Calu3 (cell line): ENCODE results near the gene SIRPB1. TPM values are rescaled to one million over a fixed set of nuclear protein-coding genes. Genes with fewer than 3 reads are reported as not detected.

Experiments
- BruUV-seq: library from RNA; stranded (reverse); fragments of 400-500 nt; replicated peaks from 2 replicates; lab custom pipeline; 2021; lab: Mats Ljungman, UMichigan
- CTCF ChIA-PET: fragments of 300-600 bp; sonication (Branson Sonifier 250); formaldehyde crosslinking; loops from one replicate; lab custom pipeline; 2022; ENCODE audit warnings: antibody characterized with exemption; lab: Charles Lee
- DNase-seq: peaks from one replicate; pipeline ENCODE4 v3.0.0; 2022
- H3K27ac Mint-ChIP-seq: one replicate; pipeline ENCODE4 v1.8.0; 2022; ENCODE audit warnings: mixed read lengths; ENCODE audit not compliant: unreplicated experiment
- H3K27me3 Mint-ChIP-seq: one replicate; pipeline ENCODE4 v1.8.0; 2022; ENCODE audit warnings: mixed read lengths; ENCODE audit not compliant: unreplicated experiment
- H3K36me3 Mint-ChIP-seq: one replicate; pipeline ENCODE4 v1.8.0; 2022; ENCODE audit warnings: mild to moderate bottlenecking, moderate library complexity, mixed read lengths; ENCODE audit not compliant: insufficient read depth, unreplicated experiment
- H3K4me1 Mint-ChIP-seq: one replicate; pipeline ENCODE4 v1.8.0; 2022; ENCODE audit warnings: mild to moderate bottlenecking, low read depth, mixed read lengths; ENCODE audit not compliant: unreplicated experiment
- H3K4me3 Mint-ChIP-seq: one replicate; pipeline ENCODE4 v1.8.0; 2022; ENCODE audit warnings: mild to moderate bottlenecking, low read depth, moderate library complexity, mixed read lengths; ENCODE audit not compliant: unreplicated experiment
- H3K9me3 Mint-ChIP-seq: one replicate; pipeline ENCODE4 v1.8.0; 2022; ENCODE audit warnings: low read depth, mixed read lengths; ENCODE audit not compliant: unreplicated experiment
- intact Hi-C: fragments of 100-400 bp; cut with micrococcal nuclease; formaldehyde crosslinking; loops from one replicate; pipeline ENCODE4 v1.10.0; 2022; ENCODE audit not compliant: unreplicated experiment
- total RNA-seq: library from RNA; stranded (reverse); gene quantifications from 2 replicates; pipeline ENCODE4 v1.2.3, GENCODE V29; 2022
- TF ChIP-seq, protein P1 (sequence below): fragments of 200-600 bp; IDR thresholded peaks from one replicate; pipeline ENCODE4 v1.8.0; 2022; ENCODE audit warnings: antibody characterized with exemption; ENCODE audit not compliant: unreplicated experiment

Gene SIRPB1
- total RNA-seq, 1 experiment from 2014 or later: 3.4 TPM

DNA sequence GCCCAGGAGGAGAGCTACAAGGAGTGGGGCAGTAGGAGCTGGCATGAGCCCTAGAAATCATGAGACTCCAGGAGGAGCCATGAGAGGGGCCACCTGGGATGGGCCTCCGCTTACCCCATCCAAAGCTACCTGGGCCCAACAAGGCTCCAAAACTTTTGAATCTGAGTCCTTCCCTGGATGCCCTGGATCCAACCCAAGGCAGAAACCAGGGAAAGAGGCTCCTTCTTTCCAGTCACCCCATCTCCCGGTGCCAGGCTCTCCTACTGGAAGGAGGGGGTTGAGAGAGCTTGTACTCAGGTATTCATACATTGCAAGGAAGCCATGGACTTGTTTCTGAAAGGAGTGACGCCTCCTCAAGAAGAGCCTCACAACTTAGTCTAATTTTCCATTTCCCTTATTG lies 45.5 kb upstream of the SIRPB1 start:
- no peak overlapping the region for H3K4me3 Mint-ChIP-seq
- no TSS peak for BruUV-seq
- H3K36me3 Mint-ChIP-seq: no peaks in the 10 kb centered on the region
- no peaks in the 10 kb centered on the region for H3K9me3 Mint-ChIP-seq
- H3K4me1 Mint-ChIP-seq: peaks cover 9% of the 10 kb centered on the region
- H3K27me3 Mint-ChIP-seq: no peaks in the 10 kb centered on the region
- CTCF ChIA-PET: no interaction called here
- intact Hi-C loops: no loop called here
- TF ChIP-seq, protein P1, sequence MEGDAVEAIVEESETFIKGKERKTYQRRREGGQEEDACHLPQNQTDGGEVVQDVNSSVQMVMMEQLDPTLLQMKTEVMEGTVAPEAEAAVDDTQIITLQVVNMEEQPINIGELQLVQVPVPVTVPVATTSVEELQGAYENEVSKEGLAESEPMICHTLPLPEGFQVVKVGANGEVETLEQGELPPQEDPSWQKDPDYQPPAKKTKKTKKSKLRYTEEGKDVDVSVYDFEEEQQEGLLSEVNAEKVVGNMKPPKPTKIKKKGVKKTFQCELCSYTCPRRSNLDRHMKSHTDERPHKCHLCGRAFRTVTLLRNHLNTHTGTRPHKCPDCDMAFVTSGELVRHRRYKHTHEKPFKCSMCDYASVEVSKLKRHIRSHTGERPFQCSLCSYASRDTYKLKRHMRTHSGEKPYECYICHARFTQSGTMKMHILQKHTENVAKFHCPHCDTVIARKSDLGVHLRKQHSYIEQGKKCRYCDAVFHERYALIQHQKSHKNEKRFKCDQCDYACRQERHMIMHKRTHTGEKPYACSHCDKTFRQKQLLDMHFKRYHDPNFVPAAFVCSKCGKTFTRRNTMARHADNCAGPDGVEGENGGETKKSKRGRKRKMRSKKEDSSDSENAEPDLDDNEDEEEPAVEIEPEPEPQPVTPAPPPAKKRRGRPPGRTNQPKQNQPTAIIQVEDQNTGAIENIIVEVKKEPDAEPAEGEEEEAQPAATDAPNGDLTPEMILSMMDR: no peak
- no peak for DNase-seq
- no peak overlapping the region for H3K27ac Mint-ChIP-seq

DNA sequence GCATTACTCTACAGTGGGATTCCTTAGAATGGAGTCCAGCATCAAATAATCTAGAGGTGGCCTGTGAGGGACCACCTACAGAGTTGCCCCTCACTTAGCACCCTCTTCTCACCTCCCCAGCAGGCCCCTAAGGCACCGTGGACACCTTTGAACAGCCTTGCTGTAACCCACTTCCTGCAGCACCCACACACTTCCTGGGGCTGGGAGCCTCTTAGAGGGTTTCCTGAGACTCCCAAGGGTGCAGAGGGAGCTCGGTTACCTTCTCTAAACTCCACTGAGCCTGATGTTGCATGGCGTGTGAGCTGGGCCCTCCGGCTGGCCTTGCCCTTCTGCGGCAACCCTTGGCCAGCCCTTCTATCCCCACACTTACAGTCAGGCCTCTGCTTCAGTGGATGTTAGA lies 45.1 kb upstream of the SIRPB1 start:
- H3K4me3 Mint-ChIP-seq: no peak overlapping the region
- no TSS peak for BruUV-seq
- DNase-seq: no peak
- H3K9me3 Mint-ChIP-seq: no peaks in the 10 kb centered on the region
- peaks cover 9% of the 10 kb centered on the region for H3K4me1 Mint-ChIP-seq
- H3K27me3 Mint-ChIP-seq: no peaks in the 10 kb centered on the region
- no peaks in the 10 kb centered on the region for H3K36me3 Mint-ChIP-seq
- H3K27ac Mint-ChIP-seq: no peak overlapping the region
- TF ChIP-seq, protein P1: no peak
- intact Hi-C loops: no loop called here
- CTCF ChIA-PET: no interaction called here

DNA sequence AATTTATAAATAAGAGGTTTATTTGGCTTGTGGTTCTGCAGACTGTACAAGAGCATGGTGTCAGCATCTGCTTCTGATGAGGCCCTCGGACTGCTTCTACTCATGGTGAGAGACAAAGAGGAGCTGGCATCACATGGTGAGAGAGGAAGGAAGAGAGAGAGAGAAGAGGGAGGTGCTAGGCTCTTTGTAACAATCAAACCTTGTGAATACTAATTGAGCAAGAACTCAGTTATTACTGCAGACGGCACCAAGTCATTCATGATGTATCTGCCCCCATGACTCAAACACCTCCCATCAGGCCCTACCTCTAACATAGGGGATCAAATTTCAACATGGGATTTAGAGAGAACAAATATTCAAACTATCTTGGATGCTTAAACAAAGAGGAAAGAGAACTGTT lies 44.1 kb upstream of the SIRPB1 start:
- CTCF ChIA-PET: no interaction called here
- BruUV-seq: no TSS peak
- Mint-ChIP-seq H3K27ac (no peak overlapping the region), H3K36me3 (no peaks in the 10 kb centered on the region), H3K4me1 (peaks cover 9% of the 10 kb centered on the region), H3K27me3 (no peaks in the 10 kb centered on the region), H3K9me3 (no peaks in the 10 kb centered on the region), H3K4me3 (no peak overlapping the region)
- intact Hi-C loops: no loop called here
- no peak for DNase-seq
- TF ChIP-seq, protein P1: no peak

DNA sequence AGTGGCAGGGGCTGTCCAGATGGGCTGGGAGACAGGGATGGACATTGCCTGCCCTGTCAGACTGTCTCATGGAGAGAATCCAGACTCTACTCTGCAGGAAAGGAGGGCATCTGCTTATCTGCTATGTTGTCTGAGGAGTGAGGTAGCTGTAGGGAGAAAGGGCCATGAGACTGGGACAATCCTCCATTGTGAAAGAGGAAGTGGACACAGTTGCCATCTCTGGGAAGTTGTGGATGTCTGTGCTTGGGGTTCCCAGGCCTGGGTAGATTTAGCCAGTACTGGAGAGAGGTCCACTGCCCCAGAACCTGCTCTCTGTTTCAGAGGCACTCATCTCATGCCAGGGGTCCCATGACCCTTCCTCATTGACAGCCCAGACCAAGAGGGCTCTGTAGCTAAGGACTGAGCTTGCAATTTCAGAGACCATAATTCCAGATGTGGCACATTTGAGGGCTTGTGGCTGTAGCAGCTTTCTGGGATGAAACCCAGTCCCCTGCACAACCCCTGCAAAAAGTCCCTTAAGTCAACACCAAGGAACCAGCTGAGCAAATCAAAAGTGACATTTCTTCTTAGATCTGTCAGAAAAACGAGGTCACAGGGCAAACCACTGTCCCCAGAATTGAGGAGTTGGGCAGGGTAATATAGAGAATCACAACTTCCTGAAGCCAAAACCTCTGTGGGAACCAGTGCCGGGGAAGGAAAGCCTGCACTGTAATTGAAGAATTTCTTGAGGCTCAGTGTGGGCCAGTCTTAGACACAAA lies 41.9 kb upstream of the SIRPB1 start:
- DNase-seq: no peak
- Mint-ChIP-seq H3K4me3 (no peak overlapping the region), H3K9me3 (no peaks in the 10 kb centered on the region), H3K4me1 (peaks cover 9% of the 10 kb centered on the region), H3K27me3 (no peaks in the 10 kb centered on the region), H3K36me3 (no peaks in the 10 kb centered on the region), H3K27ac (no peak overlapping the region)
- TF ChIP-seq, protein P1: no peak
- intact Hi-C loops: no loop called here
- CTCF ChIA-PET: no interaction called here
- no TSS peak for BruUV-seq
